Caki2 (cell line): ENCODE measurements around the gene TMEM255B. TPM values are rescaled to one million over a fixed set of nuclear protein-coding genes. Genes with fewer than 3 reads are reported as not detected.
A peak's percentile ranks its signal among the peaks of the same experiment; 100 is the strongest.
"Not testable (repeated sequence)": the region's sequence is repeated elsewhere in the genome, so short reads cannot be mapped to it uniquely, and the experiment has no call there.

Source experiments
- DNase-seq: peaks from one replicate; pipeline ENCODE4 v3.0.0-alpha.2; 2015; ENCODE audit warnings: low read depth
- in situ Hi-C: cut with HindIII; loops from 2 replicates; pipeline ENCODE4 v1.10.0; 2016; ENCODE audit warnings: low sequenced_read_pairs, low pct_unique_long_range_greater_than_20kb, mixed read lengths
- total RNA-seq: library from RNA; depleted of rRNA; stranded (reverse); fragments of >200 nt; shearing (Covaris generic); gene quantifications from 2 replicates; pipeline ENCODE4 v1.2.3, GENCODE V29; 2014; ENCODE audit warnings: low replicate concordance

The TMEM255B gene
- total RNA-seq, 1 experiment from 2014 or later = not detected

- DNase-seq = no peak
- in situ Hi-C loops = no loop called here
Observed at GRCh38 chr13:113818700-113819295, 59.8 kb downstream of the TMEM255B start.

- in situ Hi-C loops = no loop called here
- DNase-seq = no peak
Observed at GRCh38 chr13:113819341-113819730, 60.3 kb downstream of the TMEM255B start.

GRCh38 chr13:113819731-113820715 lies 61.0 kb downstream of the TMEM255B start:
- in situ Hi-C loops = no loop called here
- DNase-seq = no peak

- peak; percentile 76 for DNase-seq
- in situ Hi-C loops = no loop called here
Observed at GRCh38 chr13:113820813-113821651, 62.0 kb downstream of the TMEM255B start.

- in situ Hi-C loops = no loop called here
- no peak for DNase-seq
Observed at GRCh38 chr13:113821847-113822246, 62.8 kb downstream of the TMEM255B start.

- DNase-seq = no peak
- in situ Hi-C loops = no loop called here
Observed at GRCh38 chr13:113822266-113822665, 63.2 kb downstream of the TMEM255B start.

- DNase-seq = no peak
- in situ Hi-C loops = no loop called here
Observed at GRCh38 chr13:113822956-113823744, 64.1 kb downstream of the TMEM255B start.

- in situ Hi-C loops = no loop called here
- DNase-seq = no peak
Observed at GRCh38 chr13:113823771-113824170, 64.7 kb downstream of the TMEM255B start.

GRCh38 chr13:113825841-113826240 lies 66.8 kb downstream of the TMEM255B start:
- DNase-seq = no peak
- in situ Hi-C loops = no loop called here

GRCh38 chr13:113826446-113826845 lies 67.4 kb downstream of the TMEM255B start:
- in situ Hi-C loops, DNase-seq: not testable (repeated sequence)

- no peak for DNase-seq
- in situ Hi-C loops = no loop called here
Observed at GRCh38 chr13:113827021-113827420, 68.0 kb downstream of the TMEM255B start.

- in situ Hi-C loops = no loop called here
- no peak for DNase-seq
Observed at GRCh38 chr13:113828282-113828825, 69.3 kb downstream of the TMEM255B start.

- in situ Hi-C loops = not testable (repeated sequence)
Observed at GRCh38 chr13:113830426-113830950, 71.5 kb downstream of the TMEM255B start.

GRCh38 chr13:113831061-113831460 lies 72.0 kb downstream of the TMEM255B start:
- no peak for DNase-seq
- in situ Hi-C loops = no loop called here

More at GRCh38 chr13:113830426-113830950, 71.5 kb downstream of the TMEM255B start:
- not testable (repeated sequence) for DNase-seq

- in situ Hi-C loops = no loop called here
Observed at GRCh38 chr13:113832205-113832604, 73.2 kb downstream of the TMEM255B start.

GRCh38 chr13:113832631-113833030 lies 73.6 kb downstream of the TMEM255B start:
- DNase-seq = no peak
- in situ Hi-C loops = no loop called here

More at GRCh38 chr13:113832205-113832604, 73.2 kb downstream of the TMEM255B start:
- no peak for DNase-seq

GRCh38 chr13:113833111-113833830 lies 74.2 kb downstream of the TMEM255B start:
- in situ Hi-C loops = no loop called here
- no peak for DNase-seq
